Islet of Langerhans (tissue), 1 donor: ENCODE data around the gene TCF20.
A peak's percentile ranks its signal among the peaks of the same experiment; 100 is the strongest.

Source experiments
- FAIRE-seq: peaks from one replicate; lab custom pipeline; 2011; peaks lifted over from hg19 to GRCh38; lab: Jason Lieb, UNC

The TCF20 gene

GRCh38 chr22:42258126-42258525 lies 12.3 kb downstream of the TCF20 start:
- FAIRE-seq: no peak

GRCh38 chr22:42257386-42257785 lies 13.1 kb downstream of the TCF20 start:
- FAIRE-seq: no peak

DNA sequence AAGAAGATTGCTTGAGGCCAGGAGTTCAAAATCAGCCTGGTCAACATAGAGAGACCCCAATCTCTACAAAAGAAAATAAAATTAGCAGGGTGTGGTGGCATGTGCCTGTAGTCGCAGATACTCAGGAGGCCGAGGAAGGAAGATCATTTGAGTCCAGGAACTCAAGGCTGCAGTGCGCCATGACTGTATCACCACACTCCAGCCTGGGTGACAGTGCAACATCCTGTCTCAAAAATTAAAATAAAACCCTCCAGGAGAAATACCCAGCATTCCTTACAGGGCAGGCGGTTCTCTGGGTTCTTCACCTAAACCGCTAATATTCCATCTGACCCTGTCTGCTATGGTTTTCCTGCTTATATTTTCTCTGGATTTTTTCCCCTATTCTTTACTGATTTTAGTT lies 13.5 kb downstream of the TCF20 start:
- no peak for FAIRE-seq

DNA sequence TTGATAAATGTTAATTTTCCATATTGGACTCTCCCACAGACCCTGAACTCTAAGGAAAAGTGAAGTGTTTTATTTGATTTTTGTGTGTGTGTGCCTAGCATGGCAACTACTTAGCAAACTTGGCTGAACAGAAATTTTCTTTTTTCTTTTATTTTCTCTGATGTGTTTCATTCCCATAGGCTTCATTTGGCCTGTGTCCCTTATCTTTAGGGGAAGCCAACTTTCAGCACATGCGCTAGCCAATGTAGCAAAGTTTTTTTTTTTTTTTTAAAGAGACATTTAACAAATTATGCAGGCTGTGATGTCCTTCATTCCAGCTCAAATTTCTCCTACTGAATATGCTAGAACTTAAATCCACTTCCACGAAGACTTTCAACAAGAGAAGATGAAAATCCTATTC lies 14.2 kb downstream of the TCF20 start:
- no peak for FAIRE-seq

GRCh38 chr22:42249831-42250230 lies 20.6 kb downstream of the TCF20 start:
- no peak for FAIRE-seq

- FAIRE-seq: no peak
These were observed 21.5 kb downstream of the TCF20 start for GRCh38 chr22:42248995-42249394.

GRCh38 chr22:42247596-42247995 lies 22.9 kb downstream of the TCF20 start:
- FAIRE-seq: no peak

- FAIRE-seq: no peak
These were observed 26.7 kb downstream of the TCF20 start for GRCh38 chr22:42243802-42244060.

DNA sequence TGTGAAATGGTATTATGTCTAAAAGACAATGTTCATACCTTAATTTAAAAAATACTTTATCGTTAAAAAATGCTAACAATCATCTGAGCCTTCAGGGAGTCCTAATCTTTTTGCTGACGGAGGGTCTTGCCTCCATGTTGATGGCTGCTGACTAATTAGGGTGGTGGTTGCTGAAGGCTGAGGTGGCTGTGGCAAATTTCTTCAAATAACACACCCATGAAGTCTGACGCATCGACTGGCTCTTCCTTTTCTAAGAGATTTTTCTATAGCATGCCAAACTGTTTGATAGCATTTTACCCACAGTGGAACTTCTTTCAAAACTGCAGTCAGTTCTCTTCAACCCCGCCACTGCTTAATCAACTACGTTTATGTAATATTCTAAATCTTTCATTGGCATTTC lies 33.6 kb downstream of the TCF20 start:
- FAIRE-seq: no peak

DNA sequence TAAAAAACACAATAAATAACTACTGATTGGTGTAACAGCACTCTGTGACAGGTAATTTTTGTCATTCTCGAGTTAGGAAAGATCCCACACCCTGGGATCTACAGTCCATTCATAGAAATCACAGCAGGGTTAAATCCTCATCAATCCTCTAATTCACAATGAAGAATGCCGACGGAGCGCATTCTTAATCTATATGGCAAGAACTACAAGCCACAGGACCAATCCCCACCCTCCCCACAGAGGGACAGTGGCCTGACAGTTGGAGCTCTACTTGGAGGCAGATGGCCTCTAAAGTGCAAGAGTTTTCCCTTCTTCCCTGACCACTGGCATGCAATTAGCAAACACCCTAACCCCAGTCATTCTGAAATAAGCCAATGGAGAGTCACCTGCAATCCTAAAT lies 34.2 kb downstream of the TCF20 start:
- FAIRE-seq: no peak

- no peak for FAIRE-seq
These were observed 36.6 kb downstream of the TCF20 start for GRCh38 chr22:42233879-42234278.

DNA sequence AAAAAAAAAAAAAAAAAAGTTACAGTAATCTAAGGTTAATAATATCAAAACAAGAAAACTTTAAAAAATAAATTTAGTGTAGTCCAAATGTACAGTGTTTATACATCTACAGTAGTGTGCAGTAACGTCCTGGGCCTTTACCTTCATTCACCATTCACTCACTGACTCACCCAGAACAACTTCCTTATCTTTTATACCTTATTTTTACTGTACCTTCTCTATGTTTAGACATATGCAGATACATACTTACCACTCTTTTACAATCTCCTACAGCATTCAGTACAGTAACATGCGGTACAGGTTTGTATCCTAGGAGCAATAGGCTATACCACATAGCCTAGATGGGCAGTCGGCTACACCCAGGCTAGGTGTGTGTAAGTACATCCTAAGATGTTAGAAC lies 38.5 kb downstream of the TCF20 start:
- FAIRE-seq: no peak

GRCh38 chr22:42229455-42230149 lies 40.9 kb downstream of the TCF20 start:
- no peak for FAIRE-seq

DNA sequence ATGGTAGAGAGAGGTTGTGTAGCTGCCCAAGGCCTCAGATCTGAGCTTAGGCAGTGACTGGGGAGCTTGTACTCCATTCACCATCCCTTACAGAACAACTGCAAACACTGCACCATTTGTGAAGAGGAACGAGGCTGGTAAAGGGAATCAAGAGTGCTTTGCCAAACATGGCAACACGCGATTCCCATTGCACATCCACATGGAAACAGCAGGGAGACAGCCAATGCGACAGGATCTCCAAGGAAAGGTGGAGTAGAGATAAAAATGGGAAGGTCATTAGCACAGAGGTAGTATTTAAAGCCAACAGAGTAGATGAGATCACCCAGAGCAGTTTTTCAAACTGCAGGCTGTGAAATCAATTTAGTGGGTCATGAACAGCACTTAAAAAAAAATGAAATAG lies 42.0 kb downstream of the TCF20 start:
- peak; percentile 97 for FAIRE-seq

DNA sequence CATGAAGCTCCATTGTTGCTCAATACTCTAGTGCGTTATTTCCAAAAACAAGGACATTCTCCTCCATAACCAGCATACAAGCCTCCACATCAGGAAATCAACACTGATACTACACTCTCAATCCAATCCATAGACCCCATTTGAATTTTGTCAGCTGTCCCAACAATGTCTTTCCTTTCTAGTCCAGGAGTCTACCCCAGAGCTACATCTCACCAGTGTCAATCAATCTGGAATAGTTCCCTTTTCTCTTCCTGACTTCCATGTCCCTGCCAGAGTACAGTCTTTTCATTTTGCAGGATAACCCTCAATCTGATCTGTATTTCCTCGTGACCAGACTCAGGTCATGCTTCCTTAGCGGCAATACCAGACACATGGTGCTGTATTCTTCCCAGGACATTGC lies 43.0 kb downstream of the TCF20 start:
- no peak for FAIRE-seq

DNA sequence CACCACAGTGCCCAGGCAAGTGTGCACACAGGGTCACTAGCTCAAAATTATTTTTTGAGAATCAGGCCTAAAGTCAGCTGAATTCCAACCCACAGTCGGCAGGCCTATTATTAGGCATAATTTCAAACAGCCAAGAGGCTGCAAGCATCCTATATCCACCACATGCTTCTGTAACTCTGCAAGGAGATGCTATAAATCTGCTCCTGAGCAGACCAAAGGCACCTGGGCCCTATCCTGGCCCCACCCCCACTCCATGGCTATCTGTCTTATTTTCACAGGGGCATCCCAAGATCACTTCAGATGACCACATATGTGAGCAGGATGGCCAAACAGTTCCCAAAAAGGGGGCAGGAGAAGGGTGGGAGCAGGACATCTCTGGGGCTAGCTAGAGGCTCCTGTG lies 44.6 kb downstream of the TCF20 start:
- FAIRE-seq: no peak

GRCh38 chr22:42222140-42222539 lies 48.3 kb downstream of the TCF20 start:
- FAIRE-seq: no peak
